A549 (cell line): ENCODE results near the gene CX3CL1. TPM values are rescaled to one million over a fixed set of nuclear protein-coding genes. Genes with fewer than 3 reads are reported as not detected.

ENCODE experiments used
- ATAC-seq, 2 experiments: fragments of 200-7000 bp in 1 of 2; fragments of >200 bp in 1 of 2; cut with Nextera tagmentation in 1 of 2; cut with Tn5 transposase in 1 of 2; 3 replicates each; pipeline versions ENCODE4 v1.8.0 to v1.9.1; 2018 to 2020; ENCODE audit warnings: mild to moderate bottlenecking in 1 of 2, moderate library complexity in 1 of 2
- CTCF ChIA-PET: fragments of 300-600 bp; sonication (Branson Sonifier 250); formaldehyde crosslinking; extraction: SDS; loops from one replicate; lab custom pipeline; 2021; ENCODE audit warnings: antibody characterized with exemption, inconsistent platforms; lab: Yijun Ruan, JAX
- POLR2A ChIA-PET: fragments of 350-600 bp; formaldehyde crosslinking; extraction: SDS; loops from one replicate; lab custom pipeline; 2021; ENCODE audit warnings: antibody characterized with exemption, inconsistent platforms; lab: Yijun Ruan, JAX
- DNase-seq, 2 experiments: peaks; one replicate each; pipeline versions ENCODE4 v3.0.0 to v3.0.0-alpha.2; 2011 to 2016; ENCODE audit warnings: low read depth in 1 of 2, low spot score in 1 of 2
- FAIRE-seq: peaks from 2 replicates; lab custom pipeline; 2011; peaks lifted over from hg19 to GRCh38; lab: Jason Lieb, UNC
- H3K27ac ChIP-seq, 2 experiments: fragments of >200 bp; sonication (Bioruptor Twin); formaldehyde crosslinking; 3 replicates each; pipeline ENCODE4 v1.5.1; 2016 to 2017
- H3K4me1 ChIP-seq: fragments of >200 bp; sonication (Bioruptor Twin); formaldehyde crosslinking; 3 replicates; pipeline ENCODE4 v1.6.1; 2016
- H3K4me2 ChIP-seq: fragments of >200 bp; sonication (Bioruptor Twin); formaldehyde crosslinking; 3 replicates; pipeline ENCODE4 v1.6.1; 2016
- H3K4me3 ChIP-seq: fragments of >200 bp; sonication (Bioruptor Twin); formaldehyde crosslinking; 3 replicates; pipeline ENCODE4 v1.5.1; 2016
- H3K9me3 ChIP-seq: fragments of >200 bp; sonication (Bioruptor Twin); formaldehyde crosslinking; 3 replicates; pipeline ENCODE4 v1.6.1; 2016
- BHLHE40 ChIP-seq: IDR thresholded peaks from 2 replicates; pipeline ENCODE4 v1.6.1; 2012; ENCODE audit warnings: low read depth, low read length, inconsistent platforms
- CBX8 ChIP-seq: fragments of 200-600 bp; sonication (generic); IDR thresholded peaks from 2 replicates; pipeline ENCODE4 v1.6.1; 2016
- CEBPB ChIP-seq, 2 experiments: fragments of >200 bp in 1 of 2; sonication (Bioruptor Twin) in 1 of 2; formaldehyde crosslinking in 1 of 2; IDR thresholded peaks; 2 replicates each; pipeline ENCODE4 v1.6.1; 2012 to 2016
- EHF ChIP-seq: fragments of 250-450 bp; sonication (Bioruptor Pico); IDR thresholded peaks from 2 replicates; pipeline ENCODE4 v1.5.0; 2020; ENCODE audit warnings: mild to moderate bottlenecking
- EP300 ChIP-seq, 2 experiments: fragments of >200 bp; sonication (Bioruptor Twin); formaldehyde crosslinking; IDR thresholded peaks; 2 replicates in 1 of 2; 3 replicates in 1 of 2; pipeline ENCODE4 v1.6.1; 2016 to 2017
- ESRRA ChIP-seq: fragments of 150-350 bp; IDR thresholded peaks from 2 replicates; pipeline ENCODE4 v1.6.1; 2014; ENCODE audit warnings: mild to moderate bottlenecking, low read length, borderline replicate concordance
- FOSL2 ChIP-seq, 2 experiments: fragments of 450-650 bp in 1 of 2; fragments of >200 bp in 1 of 2; sonication (Bioruptor Twin) in 1 of 2; formaldehyde crosslinking; IDR thresholded peaks; 2 replicates each; pipeline versions ENCODE4 v1.5.0 to v1.6.1; 2016 to 2020; ENCODE audit warnings: mild to moderate bottlenecking in 1 of 2, moderate library complexity in 1 of 2
- GATA3 ChIP-seq: IDR thresholded peaks from 2 replicates; pipeline ENCODE4 v1.6.1; 2012; ENCODE audit warnings: borderline replicate concordance
- HDAC2 ChIP-seq: fragments of 200-600 bp; sonication (generic); IDR thresholded peaks from 2 replicates; pipeline ENCODE4 v1.6.1; 2016
- HES2 ChIP-seq: fragments of >200 bp; sonication (Bioruptor Twin); formaldehyde crosslinking; IDR thresholded peaks from 2 replicates; pipeline ENCODE4 v1.6.1; 2016
- HEYL ChIP-seq: fragments of 250-450 bp; sonication (Bioruptor Pico); IDR thresholded peaks from 2 replicates; pipeline ENCODE4 v1.8.0; 2021; ENCODE audit warnings: mild to moderate bottlenecking, moderate library complexity
- HMGXB4 ChIP-seq: fragments of 250-450 bp; sonication (Bioruptor Pico); IDR thresholded peaks from 2 replicates; pipeline ENCODE4 v1.5.0; 2021; ENCODE audit warnings: mild to moderate bottlenecking, moderate library complexity, borderline replicate concordance
- HOXB13 ChIP-seq: fragments of 250-450 bp; sonication (Bioruptor Pico); IDR thresholded peaks from 2 replicates; pipeline ENCODE4 v1.5.0; 2020; ENCODE audit warnings: low read depth, mild to moderate bottlenecking, moderate library complexity
- JUN ChIP-seq, 2 experiments: fragments of >200 bp; sonication (Bioruptor Twin); formaldehyde crosslinking; IDR thresholded peaks; 2 replicates in 1 of 2; 3 replicates in 1 of 2; pipeline ENCODE4 v1.6.1; 2016 to 2017
- JUNB ChIP-seq: fragments of >200 bp; sonication (Bioruptor Twin); formaldehyde crosslinking; IDR thresholded peaks from 2 replicates; pipeline ENCODE4 v1.6.1; 2016
- KDM1A ChIP-seq: fragments of 200-600 bp; sonication (generic); IDR thresholded peaks from 2 replicates; pipeline ENCODE4 v1.6.1; 2016; ENCODE audit warnings: low read depth, mild to moderate bottlenecking
- MAFK ChIP-seq: fragments of 450-650 bp; IDR thresholded peaks from 2 replicates; pipeline ENCODE4 v1.6.1; 2014; ENCODE audit not compliant: partially characterized antibody
- NPAS2 ChIP-seq: fragments of 250-450 bp; sonication (Bioruptor Pico); IDR thresholded peaks from 2 replicates; pipeline ENCODE4 v1.8.0; 2022; ENCODE audit warnings: mild to moderate bottlenecking, moderate library complexity, borderline replicate concordance
- PHF8 ChIP-seq: fragments of 200-600 bp; sonication (generic); IDR thresholded peaks from 2 replicates; pipeline ENCODE4 v1.6.1; 2016; ENCODE audit warnings: low read depth, mild to moderate bottlenecking, antibody characterized with exemption, moderate library complexity, borderline replicate concordance
- POLR2A ChIP-seq: IDR thresholded peaks from 2 replicates; pipeline ENCODE4 v1.6.1; 2012; ENCODE audit warnings: mild to moderate bottlenecking, low read length
- RARB ChIP-seq: fragments of 250-450 bp; sonication (Bioruptor Pico); IDR thresholded peaks from 2 replicates; pipeline ENCODE4 v1.8.0; 2021; ENCODE audit warnings: mild to moderate bottlenecking, moderate library complexity
- REST ChIP-seq: fragments of 200-600 bp; sonication (generic); IDR thresholded peaks from 2 replicates; pipeline ENCODE4 v1.6.1; 2016; ENCODE audit warnings: antibody characterized with exemption, mild to moderate bottlenecking, moderate library complexity
- RNF2 ChIP-seq: fragments of 200-600 bp; sonication (generic); IDR thresholded peaks from 2 replicates; pipeline ENCODE4 v1.6.1; 2016; ENCODE audit warnings: low read depth, mild to moderate bottlenecking, antibody characterized with exemption, moderate library complexity, borderline replicate concordance
- SREBF2 ChIP-seq: fragments of 450-650 bp; IDR thresholded peaks from 2 replicates; pipeline ENCODE4 v1.6.1; 2014; ENCODE audit warnings: mild to moderate bottlenecking, moderate library complexity
- TP53 ChIP-seq: fragments of 250-450 bp; sonication (Bioruptor Pico); IDR thresholded peaks from 2 replicates; pipeline ENCODE4 v1.5.0; 2021; ENCODE audit warnings: mild to moderate bottlenecking, moderate library complexity
- ZFP36 ChIP-seq: fragments of 450-650 bp; IDR thresholded peaks from 2 replicates; pipeline ENCODE4 v1.6.1; 2014; ENCODE audit warnings: borderline replicate concordance; ENCODE audit not compliant: partially characterized antibody
- ZNF302 ChIP-seq: fragments of 250-450 bp; sonication (Bioruptor Pico); IDR thresholded peaks from 2 replicates; pipeline ENCODE4 v1.9.0; 2021; ENCODE audit warnings: inconsistent platforms, mild to moderate bottlenecking, moderate library complexity
- WGBS: methylation state at CpG from one replicate; pipeline ENCODE4 v1.1.6; 2017; ENCODE audit errors: missing lambda C conversion rate; 5-methylcytosine and 5-hydroxymethylcytosine counted together
- polyA plus RNA-seq, 4 experiments: library from polyadenylated mRNA; depleted of rRNA in 3 of 4; stranded (reverse); fragments of >200 nt; fragmentation: RNase III in 1 of 4; extraction: RNeasy Plus Mini Kit Qiagen cat#74134 plus additional on column Dnase treatment in 1 of 4; gene quantifications; 2 replicates in 3 of 4; 3 replicates in 1 of 4; pipeline ENCODE4 v1.2.3, GENCODE V29; 2011 to 2017
- TF ChIP-seq, protein P1 (sequence below): fragments of 450-650 bp; IDR thresholded peaks from 2 replicates; pipeline ENCODE4 v1.6.1; 2014; ENCODE audit warnings: antibody characterized with exemption
- TF ChIP-seq, protein P2 (sequence below): IDR thresholded peaks from 2 replicates; pipeline ENCODE4 v1.6.1; 2012

CX3CL1 gene
- polyA plus RNA-seq, 2 of the 4 experiments (the other 2 are of a cell fraction) = 0.08 to 0.10 TPM

DNA sequence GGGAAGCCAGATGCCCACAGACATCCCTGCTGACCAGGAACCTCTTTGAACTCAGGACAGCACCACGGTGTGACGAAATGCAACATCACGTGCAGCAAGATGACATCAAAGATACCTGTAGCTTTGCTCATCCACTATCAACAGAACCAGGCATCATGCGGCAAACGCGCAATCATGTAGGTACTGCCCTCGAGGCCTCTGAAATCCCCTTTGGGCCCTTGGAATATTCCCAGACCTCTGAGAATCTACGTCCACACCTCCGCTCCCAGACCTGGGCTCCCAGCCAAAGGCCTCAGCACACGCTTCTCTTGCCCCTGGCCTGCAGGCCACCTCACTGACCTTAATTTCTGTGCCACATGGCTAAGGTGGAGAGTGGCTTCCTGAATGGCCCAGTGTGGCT is 7.3 kb downstream of the CX3CL1 start:
- H3K4me1 ChIP-seq = peaks cover 60% of the 10 kb centered on the region
- ATAC-seq = peak; percentile 8 to 17; a peak in 1 of 6 replicates
- TF ChIP-seq EP300 (IDR thresholded peaks at IDR 0.05) (peak; percentile 32 to 42; a peak in 2 of 5 replicates), CBX8 (no peak), HOXB13 (CRISPR knock-in tag) (no peak), EHF (no peak), JUN (IDR thresholded peaks at IDR 0.05) (peak in 1 of 2 experiments; percentile 39; a peak in 1 of 5 replicates), NPAS2 (CRISPR knock-in tag) (no peak), GATA3 (no peak), HES2 (no peak), BHLHE40 (peak; percentile 84), REST (no peak), FOSL2 (IDR thresholded peaks at IDR 0.05) (no peak), FOSL2 (CRISPR knock-in tag; IDR thresholded peaks at IDR 0.05) (peak; percentile 69), HEYL (no peak), CEBPB (IDR thresholded peaks at IDR 0.05) (0 out of 4 replicates have a peak, but pooled peaks of 1 of the 2 experiments have one; percentile 27), ZNF302 (0 out of 2 replicates have a peak, but pooled peaks have one; percentile 3), JUNB (peak; percentile 25; the same call in 1 of the 2 replicates)
- TF ChIP-seq, protein P1, sequence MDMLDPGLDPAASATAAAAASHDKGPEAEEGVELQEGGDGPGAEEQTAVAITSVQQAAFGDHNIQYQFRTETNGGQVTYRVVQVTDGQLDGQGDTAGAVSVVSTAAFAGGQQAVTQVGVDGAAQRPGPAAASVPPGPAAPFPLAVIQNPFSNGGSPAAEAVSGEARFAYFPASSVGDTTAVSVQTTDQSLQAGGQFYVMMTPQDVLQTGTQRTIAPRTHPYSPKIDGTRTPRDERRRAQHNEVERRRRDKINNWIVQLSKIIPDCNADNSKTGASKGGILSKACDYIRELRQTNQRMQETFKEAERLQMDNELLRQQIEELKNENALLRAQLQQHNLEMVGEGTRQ = peak; percentile 68
- TF ChIP-seq, protein P2, sequence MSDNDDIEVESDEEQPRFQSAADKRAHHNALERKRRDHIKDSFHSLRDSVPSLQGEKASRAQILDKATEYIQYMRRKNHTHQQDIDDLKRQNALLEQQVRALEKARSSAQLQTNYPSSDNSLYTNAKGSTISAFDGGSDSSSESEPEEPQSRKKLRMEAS = peak; percentile 37
- peak overlapping the region; percentile 69 to 83 for H3K27ac ChIP-seq
- CTCF ChIA-PET = interaction anchor here (4.2 kb wide), 1 partner anchor 39 kb away, joined by 43 read pairs; no protein-coding TSS in a partner anchor
- no peak overlapping the region for H3K4me3 ChIP-seq
- FAIRE-seq = no peak
- H3K9me3 ChIP-seq = no peaks in the 10 kb centered on the region
- H3K4me2 ChIP-seq = peak overlapping the region; percentile 2; the same call in 1 of the 3 replicates
- 34% methylated on average over 9 of the region's 10 CpGs for WGBS
- POLR2A ChIA-PET = interaction anchor here (1.1 kb wide), 1 partner anchor 13 kb away, joined by 3 read pairs; no protein-coding TSS in a partner anchor
- peak in 1 of 2 experiments; percentile 85 for DNase-seq

- Histone ChIP-seq H3K4me2 (no peak overlapping the region), H3K27ac (peak overlapping the region; percentile 69 to 83; a peak in 5 of 6 replicates), H3K4me1 (peaks cover 58% of the 10 kb centered on the region), H3K4me3 (no peak overlapping the region), H3K9me3 (no peaks in the 10 kb centered on the region)
- POLR2A ChIA-PET = interaction anchor here (0.6 to 1.1 kb wide), 2 partner anchors 11 to 14 kb away, joined by 3 read pairs; no protein-coding TSS in a partner anchor
- TF ChIP-seq HMGXB4 (CRISPR knock-in tag) (no peak), KDM1A (peak; percentile 51; the same call in 1 of the 2 replicates), ZFP36 (no peak), TP53 (CRISPR knock-in tag) (no peak), POLR2A (no peak), SREBF2 (no peak), BHLHE40 (no peak), PHF8 (no peak), RARB (CRISPR knock-in tag) (no peak), JUNB (no peak), MAFK (no peak), HDAC2 (0 out of 2 replicates have a peak, but pooled peaks have one; percentile 47), ESRRA (no peak), RNF2 (no peak), HES2 (no peak)
- FAIRE-seq (no peak), ATAC-seq (no peak), DNase-seq (peak in 1 of 2 experiments; percentile 37)
- CTCF ChIA-PET = interaction anchor here (0.6 to 4.2 kb wide), 7 partner anchors 9 to 686 kb away, joined by 3 to 43 read pairs (median 5); partner anchors contain the start of gene CX3CL1
- WGBS = 74% methylated on average over 8 of the region's 8 CpGs
These were observed 8.6 kb downstream of the CX3CL1 start for GRCh38 chr16:57380671-57381462.
